GM12878 (cell line): Measurements from ENCODE around the gene XG. TPM values are rescaled to one million over a fixed set of nuclear protein-coding genes. Genes with fewer than 3 reads are reported as not detected.

Source experiments
- ATAC-seq: fragments of 200-7000 bp; cut with Tn5 transposase; 3 replicates; pipeline ENCODE4 v1.9.1; 2020; ENCODE audit warnings: mild to moderate bottlenecking, moderate library complexity
- BruUV-seq: library from RNA; stranded (reverse); fragments of 400-500 nt; replicated peaks from 2 replicates; lab custom pipeline; 2021; lab: Mats Ljungman, UMichigan
- CTCF ChIA-PET: fragments of 300-600 bp; sonication (Branson Sonifier 250); formaldehyde crosslinking; extraction: SDS; loops from one replicate; lab custom pipeline; 2021; ENCODE audit warnings: inconsistent platforms; lab: Yijun Ruan, JAX
- POLR2A ChIA-PET: fragments of 350-600 bp; formaldehyde crosslinking; extraction: SDS; loops from one replicate; lab custom pipeline; 2021; ENCODE audit warnings: inconsistent platforms; lab: Charles Lee
- RAD21 ChIA-PET: fragments of 300-600 bp; sonication (Branson Sonifier 250); formaldehyde crosslinking; loops from one replicate; lab custom pipeline; 2023; ENCODE audit warnings: antibody characterized with exemption; ENCODE audit not compliant: unreplicated experiment; lab: Charles Lee
- SMC1A ChIA-PET: fragments of 300-600 bp; sonication (Branson Sonifier 250); formaldehyde crosslinking; loops from one replicate; lab custom pipeline; 2023; ENCODE audit not compliant: unreplicated experiment, uncharacterized antibody; lab: Charles Lee
- DNase-seq: peaks from one replicate; pipeline ENCODE4 v3.0.0-alpha.2; 2011; ENCODE audit warnings: low read depth, low spot score
- FAIRE-seq: peaks from 3 replicates; lab custom pipeline; 2011; peaks lifted over from hg19 to GRCh38; lab: Jason Lieb, UNC
- H2AFZ ChIP-seq: 2 replicates; pipeline ENCODE4 v1.6.0; 2011; ENCODE audit warnings: low read depth, low read length, control low read depth; ENCODE audit not compliant: control insufficient read depth
- H3K27ac ChIP-seq: 2 replicates; pipeline ENCODE4 v1.5.1; 2011; ENCODE audit warnings: control low read depth; ENCODE audit not compliant: control insufficient read depth, insufficient read depth
- H3K27me3 ChIP-seq, 2 experiments: replicated peaks in 1 of 2; 2 replicates each; pipeline versions ENCODE4 v1.6.0 to v1.6.1; 2011; ENCODE audit warnings: low read length in 1 of 2; ENCODE audit not compliant: control insufficient read depth in 2 of 2, insufficient read depth in 2 of 2
- H3K36me3 ChIP-seq, 2 experiments: 2 replicates each; pipeline ENCODE4 v1.5.1; 2011; ENCODE audit warnings: low read length in 1 of 2; ENCODE audit not compliant: control insufficient read depth in 2 of 2, insufficient read depth in 2 of 2
- H3K4me1 ChIP-seq: 2 replicates; pipeline ENCODE4 v1.6.1; 2011; ENCODE audit warnings: mild to moderate bottlenecking, low read length, moderate library complexity, mixed read lengths; ENCODE audit not compliant: control insufficient read depth, insufficient read depth
- H3K4me2 ChIP-seq: 2 replicates; pipeline ENCODE4 v1.6.0; 2011; ENCODE audit warnings: control low read depth; ENCODE audit not compliant: control insufficient read depth, insufficient read depth
- H3K4me3 ChIP-seq: fragments of 200-600 bp; sonication (generic); 2 replicates; pipeline ENCODE4 v1.5.1; 2016
- H3K79me2 ChIP-seq: 2 replicates; pipeline ENCODE4 v1.6.0; 2011; ENCODE audit warnings: low read length; ENCODE audit not compliant: control insufficient read depth, insufficient read depth
- H3K9ac ChIP-seq: 2 replicates; pipeline ENCODE4 v1.8.0; 2011; ENCODE audit warnings: low read length, control low read depth, mixed read lengths; ENCODE audit not compliant: control insufficient read depth, insufficient read depth
- H3K9me3 ChIP-seq: replicated peaks from 3 replicates; pipeline ENCODE4 v1.5.1; 2011; ENCODE audit warnings: mild to moderate bottlenecking, low read length; ENCODE audit not compliant: control insufficient read depth, insufficient read depth
- H4K20me1 ChIP-seq: 2 replicates; pipeline ENCODE4 v1.6.0; 2011; ENCODE audit not compliant: control insufficient read depth, insufficient read depth
- FOS ChIP-seq: IDR thresholded peaks from 3 replicates; pipeline ENCODE4 v1.6.1; 2011; ENCODE audit warnings: borderline replicate concordance; ENCODE audit not compliant: insufficient read length; ENCODE audit errors: extremely low read depth
- HDAC2 ChIP-seq: fragments of 200-600 bp; sonication (generic); IDR thresholded peaks from 2 replicates; pipeline ENCODE4 v1.6.1; 2017
- IKZF1 ChIP-seq: fragments of 450-650 bp; conservative IDR thresholded peaks from 2 replicates; pipeline ENCODE4 v1.6.1; 2017; ENCODE audit warnings: antibody characterized with exemption, mild to moderate bottlenecking
- PML ChIP-seq: IDR thresholded peaks from 2 replicates; pipeline ENCODE4 v1.6.1; 2012; ENCODE audit warnings: low read length, inconsistent platforms
- SKIL ChIP-seq: fragments of 450-650 bp; IDR thresholded peaks from 2 replicates; pipeline ENCODE4 v1.6.1; 2017; ENCODE audit warnings: mild to moderate bottlenecking, low read depth, inconsistent platforms; ENCODE audit not compliant: poor library complexity, severe bottlenecking
- SMARCA5 ChIP-seq: fragments of 450-650 bp; IDR thresholded peaks from 2 replicates; pipeline ENCODE4 v1.6.1; 2017; ENCODE audit warnings: mild to moderate bottlenecking
- SREBF1 ChIP-seq: IDR thresholded peaks from 2 replicates; pipeline ENCODE4 v1.6.1; 2012; ENCODE audit warnings: mild to moderate bottlenecking, low read length
- ZNF592 ChIP-seq: fragments of 450-650 bp; IDR thresholded peaks from 2 replicates; pipeline ENCODE4 v1.6.1; 2017; ENCODE audit warnings: mild to moderate bottlenecking, moderate library complexity
- WGBS: methylation state at CpG from one replicate; pipeline ENCODE4 v1.1.6; 2016; ENCODE audit warnings: low lambda C conversion rate; ENCODE audit not compliant: insufficient replicate concordance, insufficient coverage; ENCODE audit errors: missing lambda C conversion rate; 5-methylcytosine and 5-hydroxymethylcytosine counted together
- in situ Hi-C: fragments of 300-500 bp; cut with MboI; formaldehyde crosslinking; loops from 9 replicates; pipeline ENCODE4 v1.14.3; 2018; ENCODE audit warnings: mixed read lengths
- intact Hi-C: fragments of 100-400 bp; cut with micrococcal nuclease; formaldehyde crosslinking; loops from one replicate; pipeline ENCODE4 v1.14.2; 2022; ENCODE audit not compliant: unreplicated experiment
- polyA plus RNA-seq, 11 experiments: library from polyadenylated mRNA; depleted of rRNA in 4 of 11; unstranded in 6 of 11; stranded (reverse) in 5 of 11; fragments of >200 nt; fragmentation: Nextera tagmentation in 4 of 11; fragmentation: Illumina TruSeq in 1 of 11; extraction: Ambion mirVana in 4 of 11; extraction: Trizol in 1 of 11; gene quantifications; 1 replicate in 1 of 11; 2 replicates in 10 of 11; pipeline versions ENCODE4 v1.2.1 to v1.2.3, GENCODE V29; 2011 to 2016; ENCODE audit warnings: inconsistent platforms in 2 of 11, missing spikeins in 2 of 11, low read depth in 1 of 11
- total RNA-seq, 4 experiments: library from RNA; depleted of rRNA in 3 of 4; stranded (reverse); fragments of >200 nt in 3 of 4; fragmentation: Illumina TruSeq in 1 of 4; extraction: Trizol in 1 of 4; gene quantifications; 2 replicates each; pipeline versions ENCODE4 v1.2.1 to v1.2.3, GENCODE V29; 2013 to 2021

The XG gene
- total and polyA plus RNA-seq, 10 of the 15 experiments (the other 5 are each of a cell fraction or from before 2014, with no cell fraction given): not detected

GRCh38 chrX:2723286-2723879 lies 28.5 kb upstream of the XG start:
- WGBS: 91% methylated on average over 20 of the region's 20 CpGs
- no peak for DNase-seq

More at GRCh38 chrX:2723286-2723879, 28.5 kb upstream of the XG start:
- Histone ChIP-seq H3K9ac (no peak overlapping the region), H3K36me3 (peaks cover 10 to 12% of the 10 kb centered on the region in 2 experiments; a peak in 3 of 4 replicates), H3K4me1 (no peaks in the 10 kb centered on the region), H3K27me3 (no peaks in the 10 kb centered on the region), H4K20me1 (no peaks in the 10 kb centered on the region), H2AFZ (no peak overlapping the region), H3K79me2 (no peaks in the 10 kb centered on the region), H3K27ac (no peak overlapping the region), H3K9me3 (no peaks in the 10 kb centered on the region; the same call in 2 of the 3 replicates), H3K4me2 (no peak overlapping the region)
- SMC1A ChIA-PET: no interaction called here
- no peak for FAIRE-seq
- POLR2A ChIA-PET: no interaction called here
- CTCF ChIA-PET: no interaction called here
- in situ Hi-C loops (no loop called here), intact Hi-C loops (no loop called here)
- ATAC-seq: no peak
- RAD21 ChIA-PET: no interaction called here
- TF ChIP-seq SKIL (no peak), SMARCA5 (no peak), IKZF1 (no peak), FOS (no peak), ZNF592 (no peak), PML (no peak), SREBF1 (no peak), HDAC2 (no peak)
- TF ChIP-seq, all 136 proteins: peak for 0
- BruUV-seq: no TSS peak
- no peak overlapping the region for H3K4me3 ChIP-seq
